Stimulated activated CD4-positive, alpha-beta T cell treated with anti-CD3 and anti-CD28 coated beads, Interleukin-2, amount 100 ng/mL, for 48 hours (primary cell): ENCODE measurements around the gene PTGES.
"Not testable (repeated sequence)": the region's sequence is repeated elsewhere in the genome, so short reads cannot be mapped to it uniquely, and the experiment has no call there.

Experiments
- DNase-seq, 2 donors: peaks; one replicate each; pipeline ENCODE4 v3.0.0-alpha.2; 2020

Gene PTGES

DNA sequence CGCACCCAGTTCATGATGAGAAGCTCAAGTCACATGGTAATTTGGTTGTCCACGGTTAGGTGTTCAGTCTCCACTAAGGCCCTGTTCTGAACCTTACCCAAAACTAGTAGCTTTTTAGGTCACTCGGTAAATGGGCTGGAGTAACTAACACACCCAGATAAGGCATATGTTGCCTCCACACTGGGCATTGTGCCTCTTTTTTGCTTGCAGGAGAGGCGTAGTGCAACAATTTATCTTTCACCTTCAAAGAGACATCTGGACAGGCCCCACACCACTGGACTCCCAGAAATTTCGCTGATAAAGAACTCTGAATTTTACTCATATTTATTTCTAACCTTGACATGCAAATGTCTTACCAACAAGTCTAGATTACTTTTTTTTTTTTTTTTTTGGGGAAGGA, 16.8 kb upstream of the PTGES start:
- DNase-seq: no peak

DNA sequence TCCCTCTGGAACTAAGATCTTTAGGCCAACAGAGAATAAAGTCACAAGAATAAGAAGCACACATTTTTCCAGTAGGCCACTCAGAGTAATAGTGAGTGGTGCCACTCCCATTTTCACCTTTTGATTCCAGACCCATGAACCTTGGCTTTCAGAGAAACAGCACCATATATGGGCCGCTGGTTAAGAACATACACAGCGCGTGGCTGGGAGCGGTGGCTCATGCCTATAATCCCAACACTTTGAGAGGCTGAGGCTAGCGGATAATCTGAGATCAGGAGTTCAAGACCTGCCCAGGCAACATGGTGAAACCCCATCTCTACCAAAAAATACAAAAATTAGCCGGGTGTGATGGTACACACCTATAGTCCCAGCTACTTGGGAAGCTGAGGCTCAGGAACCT, 15.6 kb upstream of the PTGES start:
- no peak for DNase-seq

DNA sequence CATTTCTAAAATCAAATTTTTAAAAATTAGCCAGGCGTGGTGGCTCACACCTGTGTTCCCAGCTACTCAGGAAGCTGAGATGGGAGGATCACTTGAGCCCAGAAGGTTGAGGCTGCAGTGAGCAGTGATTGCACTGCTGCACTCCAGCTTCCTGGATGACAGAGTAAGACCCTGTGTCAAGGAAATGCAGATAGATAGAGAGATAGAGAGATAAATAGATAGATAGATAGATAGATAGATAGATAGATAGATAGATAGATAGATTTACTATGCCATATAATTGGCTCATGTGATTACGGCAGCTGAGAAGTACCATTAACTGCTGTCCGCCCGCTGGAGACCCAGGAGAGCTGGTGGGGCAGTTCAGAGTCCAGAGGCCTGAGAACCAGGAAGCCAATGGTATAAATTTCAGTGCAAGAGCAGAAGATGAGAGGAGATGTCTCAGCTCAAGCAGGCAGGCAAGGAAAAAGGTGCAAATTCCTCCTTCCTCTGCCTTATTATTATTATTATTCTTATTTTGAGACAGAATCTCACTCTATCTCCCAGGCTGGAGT, 13.0 kb upstream of the PTGES start:
- DNase-seq: no peak

DNA sequence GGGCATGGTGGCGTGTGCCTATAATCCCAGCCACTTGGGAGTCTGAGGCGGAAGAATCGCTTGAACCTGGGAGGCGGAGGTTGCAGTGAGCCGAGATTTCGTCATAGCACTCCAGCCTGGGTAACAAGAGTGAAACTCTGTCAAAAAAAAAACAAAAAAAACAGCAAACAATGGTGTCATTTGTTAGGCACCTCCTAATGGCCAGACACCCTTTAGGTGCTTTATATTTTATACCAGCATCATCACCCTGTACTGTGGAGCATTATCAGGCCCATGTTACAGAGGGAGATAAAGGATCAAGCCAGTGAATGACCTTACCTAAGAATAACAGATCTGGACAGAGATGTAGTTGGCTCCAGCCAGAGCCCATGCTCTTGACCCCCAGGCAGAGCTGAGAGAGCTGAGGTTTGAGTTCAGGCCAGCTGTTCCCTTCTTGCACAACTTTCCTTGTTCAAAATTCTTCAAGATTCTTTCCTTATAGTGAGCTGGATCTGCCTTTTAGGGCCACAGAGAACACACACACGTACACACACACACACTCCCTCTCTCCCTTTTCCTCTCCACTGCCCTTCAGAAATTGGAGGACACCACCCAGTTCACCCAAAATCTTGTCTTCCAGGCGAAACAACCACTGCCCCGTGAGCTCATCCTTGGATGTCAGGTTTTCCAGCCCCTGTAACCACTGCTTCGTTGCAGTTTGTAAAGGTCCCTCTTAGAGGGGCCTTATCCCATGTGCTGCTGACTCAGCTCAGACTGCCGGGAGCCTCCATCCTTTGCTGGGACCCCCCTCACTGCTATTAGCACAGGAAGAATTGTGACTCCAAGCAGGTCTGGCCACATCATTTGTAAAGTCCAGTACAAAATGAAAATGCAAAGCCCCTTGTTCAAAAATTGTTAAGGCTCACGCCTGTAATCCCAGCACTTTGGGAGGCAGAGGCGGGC, 10.4 kb upstream of the PTGES start:
- DNase-seq: no peak

DNA sequence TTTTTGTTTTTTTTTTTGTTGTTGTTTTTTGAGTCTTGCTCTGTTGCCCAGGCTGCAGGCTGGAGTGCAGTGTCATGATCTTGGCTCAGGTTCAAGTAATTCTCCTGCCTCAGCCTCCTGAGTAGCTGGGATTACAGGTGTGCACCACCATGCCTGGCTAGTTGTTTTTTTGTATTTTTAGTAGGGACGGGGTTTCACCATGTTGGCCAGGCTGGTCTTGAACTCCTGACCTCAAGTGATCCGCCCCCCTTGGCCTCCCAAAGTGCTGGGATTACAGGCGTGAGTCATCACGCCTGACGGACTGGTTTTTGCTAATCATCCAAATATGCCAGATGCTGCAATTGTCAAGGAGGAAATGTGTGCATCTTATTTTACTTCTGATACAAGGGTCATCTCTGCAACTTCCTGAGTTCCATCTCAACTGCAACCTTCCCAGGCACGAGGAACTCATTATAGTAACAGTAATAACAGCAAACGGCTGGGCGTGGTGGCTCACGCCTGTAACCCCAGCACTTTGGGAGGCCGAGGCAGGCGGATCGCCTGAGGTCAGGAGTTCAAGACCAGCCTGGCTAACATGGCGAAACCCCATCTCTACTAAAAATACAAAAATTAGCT, 9.6 kb upstream of the PTGES start:
- not testable (repeated sequence) for DNase-seq

DNA sequence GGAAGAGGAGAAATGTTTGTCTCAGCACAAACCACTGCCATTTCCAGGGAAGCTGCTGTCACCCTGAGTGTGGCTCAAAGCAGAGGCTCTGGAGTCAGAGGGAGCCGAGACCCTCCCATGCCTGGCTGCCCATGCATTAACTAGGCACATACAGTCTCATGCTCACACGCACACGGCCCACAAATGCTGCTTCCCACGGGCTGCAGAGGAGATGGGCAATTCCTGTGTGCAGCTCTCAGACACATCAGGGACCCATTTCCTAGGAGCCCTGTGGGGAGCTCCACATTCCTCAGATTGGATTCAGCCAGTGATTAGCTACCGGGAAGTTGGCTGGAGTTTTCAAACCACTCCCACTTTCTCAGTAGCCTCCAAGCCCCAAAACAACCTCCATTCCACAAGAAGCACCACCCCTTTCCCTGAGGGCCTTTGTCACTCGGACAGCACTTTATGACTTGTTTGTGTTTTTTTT, 9.1 kb upstream of the PTGES start:
- no peak for DNase-seq

DNA sequence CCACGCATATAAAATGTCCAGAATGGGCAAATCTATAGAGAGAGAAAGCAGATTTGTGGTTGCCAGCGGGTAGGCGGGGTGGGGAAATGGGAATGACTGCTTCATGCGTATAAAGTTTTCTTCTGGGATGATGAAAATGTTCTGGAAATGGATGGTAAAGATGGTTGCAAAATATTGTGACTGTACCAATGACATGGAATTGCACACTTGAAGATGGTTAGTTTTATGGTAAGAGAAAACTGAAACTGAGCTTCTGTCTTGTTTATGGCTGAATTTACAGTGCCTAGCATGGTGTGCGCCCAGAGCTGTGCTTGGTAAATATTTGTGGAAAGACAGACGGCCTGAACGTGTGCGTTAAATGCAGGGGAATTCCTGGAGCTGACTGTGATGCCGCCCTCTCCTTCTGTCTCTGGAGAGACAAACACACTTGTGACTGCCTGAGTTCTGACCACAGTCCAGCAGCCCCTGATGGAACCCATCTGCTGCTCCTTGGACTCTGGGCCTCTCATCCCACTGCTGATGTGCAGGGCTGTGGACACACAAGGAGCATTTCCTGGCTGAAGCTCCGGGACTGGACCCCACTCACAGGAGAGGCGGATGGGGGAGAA, 8.6 kb upstream of the PTGES start:
- no peak for DNase-seq

DNA sequence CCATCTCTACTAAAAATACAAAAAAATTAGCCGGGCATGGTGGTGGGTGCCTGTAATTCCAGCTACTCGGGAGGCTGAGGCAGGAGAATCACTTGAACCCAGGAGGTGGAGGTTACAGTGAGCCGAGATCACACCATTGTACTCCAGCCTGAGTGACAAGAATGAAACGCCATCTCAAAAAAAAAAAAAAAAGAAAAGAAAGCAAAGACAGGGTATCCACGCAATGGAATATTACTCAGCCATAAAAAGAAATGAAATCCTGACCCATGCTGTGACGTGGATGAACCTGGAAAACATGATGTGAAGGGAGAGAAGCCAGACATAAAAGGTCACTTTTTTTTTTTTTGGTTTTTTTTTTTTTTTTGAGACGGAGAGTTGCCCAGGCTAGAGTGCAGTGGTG, 7.9 kb upstream of the PTGES start:
- not testable (repeated sequence) for DNase-seq

DNA sequence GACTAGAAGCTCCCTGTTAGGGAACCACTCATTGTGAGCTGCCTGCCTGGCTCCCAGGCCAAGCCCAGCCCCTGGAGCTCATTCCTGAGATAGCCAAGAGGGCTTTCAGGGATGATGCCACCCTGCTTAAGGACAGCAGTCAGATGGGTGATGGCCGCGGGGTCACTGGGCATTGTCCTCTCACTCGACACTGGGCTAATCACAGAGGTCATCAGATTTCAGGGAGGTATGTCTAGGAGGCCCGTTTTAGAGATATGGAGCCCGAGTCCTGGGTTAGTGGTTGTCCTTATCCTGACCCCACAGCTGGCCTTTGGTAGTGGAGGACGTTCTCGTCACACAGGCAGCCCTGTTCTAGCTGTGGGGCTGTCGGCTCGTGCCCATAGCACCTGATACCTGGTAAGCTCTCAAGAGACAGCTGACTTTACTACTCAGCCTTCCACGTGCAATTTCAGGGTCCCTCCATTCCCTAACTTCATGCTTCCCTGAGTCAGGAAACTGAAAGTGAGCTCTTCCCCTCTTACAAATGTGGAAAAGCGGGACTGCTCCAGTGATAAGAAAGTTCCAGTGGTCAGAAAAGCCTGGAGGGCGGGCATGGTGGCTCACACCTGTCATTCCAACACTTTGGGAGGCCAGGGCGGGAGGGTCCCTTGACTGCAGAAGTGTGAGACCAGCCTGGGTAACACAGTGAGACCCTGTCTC, 7.1 kb upstream of the PTGES start:
- no peak for DNase-seq

DNA sequence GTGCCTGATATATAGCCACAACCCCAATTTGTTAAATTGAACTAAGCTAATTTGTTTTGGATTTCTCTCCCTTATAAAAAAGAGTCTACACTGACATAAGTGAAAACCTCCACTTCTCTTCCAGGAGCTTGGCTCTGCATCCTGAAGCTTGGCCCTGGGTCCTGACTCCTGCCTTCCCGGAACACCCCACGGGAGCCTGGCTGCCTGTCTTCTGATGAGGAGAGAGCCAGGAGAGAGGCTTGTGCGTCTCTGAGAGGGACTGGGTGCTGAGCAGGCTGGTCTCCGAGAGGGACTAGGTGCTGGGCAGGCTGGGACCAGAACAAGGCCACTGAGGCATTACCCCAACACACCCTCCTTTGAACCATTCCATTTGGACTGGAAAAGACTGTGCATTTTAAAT, 6.5 kb upstream of the PTGES start:
- DNase-seq: no peak

DNA sequence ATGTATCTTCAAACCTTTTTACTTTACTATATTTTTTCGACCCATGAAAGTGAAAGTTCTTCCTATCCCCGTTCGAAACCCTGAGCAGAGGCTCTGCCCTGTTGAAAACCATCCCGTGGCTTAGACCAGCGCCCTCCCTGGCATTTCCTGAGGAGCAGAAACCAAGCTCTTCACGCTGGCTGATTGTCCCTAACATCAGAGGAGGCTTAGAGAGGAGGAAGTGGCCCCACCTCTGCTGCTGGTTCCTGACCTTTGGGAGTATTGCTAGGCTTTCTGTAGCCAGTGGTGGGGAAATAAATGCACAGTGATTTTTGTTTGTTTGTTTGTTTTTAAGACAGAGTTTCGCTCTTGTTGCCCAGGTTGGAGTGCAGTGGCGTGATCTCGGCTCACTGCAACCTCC, 4.2 kb upstream of the PTGES start:
- DNase-seq: no peak

DNA sequence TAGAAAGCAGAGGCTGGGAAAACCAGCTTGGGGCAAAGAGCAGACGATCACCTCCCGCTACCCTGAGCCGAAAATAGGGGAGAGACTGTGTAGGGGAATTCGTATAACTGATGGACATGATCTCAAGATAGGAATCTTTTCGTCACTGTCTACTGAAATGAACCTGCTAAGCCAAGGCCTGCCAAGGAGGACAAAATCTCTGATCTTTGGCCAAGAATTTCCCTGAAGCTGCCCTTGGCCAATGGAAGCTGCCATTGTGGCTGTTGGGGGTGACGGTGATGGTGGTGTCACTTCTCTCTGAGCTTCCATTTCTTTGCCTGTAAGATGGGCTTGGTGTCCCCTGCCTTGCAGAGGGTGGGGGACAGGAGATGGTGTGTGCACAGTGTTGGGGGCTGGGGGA, 3.3 kb upstream of the PTGES start:
- DNase-seq: no peak

DNA sequence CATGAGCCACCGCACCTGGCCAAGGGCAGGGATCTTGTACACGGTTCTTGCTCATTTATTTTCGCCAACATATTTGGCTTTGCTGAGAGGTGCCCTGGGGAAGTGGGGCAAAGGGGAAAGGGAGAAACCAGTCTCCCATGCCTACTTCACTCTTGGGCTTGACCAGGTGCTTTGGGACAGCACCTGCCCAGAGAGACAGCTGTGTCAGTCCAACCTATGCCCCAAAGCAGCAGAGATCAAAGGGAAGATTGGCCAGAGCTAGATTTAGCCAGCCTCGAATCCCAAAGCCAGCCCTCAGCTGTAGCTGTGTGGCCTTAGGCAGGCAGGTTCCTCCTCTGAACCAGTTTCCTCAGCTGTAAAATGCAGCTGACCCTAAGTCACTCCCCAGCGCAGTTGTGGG, 2.3 kb upstream of the PTGES start:
- no peak for DNase-seq

DNA sequence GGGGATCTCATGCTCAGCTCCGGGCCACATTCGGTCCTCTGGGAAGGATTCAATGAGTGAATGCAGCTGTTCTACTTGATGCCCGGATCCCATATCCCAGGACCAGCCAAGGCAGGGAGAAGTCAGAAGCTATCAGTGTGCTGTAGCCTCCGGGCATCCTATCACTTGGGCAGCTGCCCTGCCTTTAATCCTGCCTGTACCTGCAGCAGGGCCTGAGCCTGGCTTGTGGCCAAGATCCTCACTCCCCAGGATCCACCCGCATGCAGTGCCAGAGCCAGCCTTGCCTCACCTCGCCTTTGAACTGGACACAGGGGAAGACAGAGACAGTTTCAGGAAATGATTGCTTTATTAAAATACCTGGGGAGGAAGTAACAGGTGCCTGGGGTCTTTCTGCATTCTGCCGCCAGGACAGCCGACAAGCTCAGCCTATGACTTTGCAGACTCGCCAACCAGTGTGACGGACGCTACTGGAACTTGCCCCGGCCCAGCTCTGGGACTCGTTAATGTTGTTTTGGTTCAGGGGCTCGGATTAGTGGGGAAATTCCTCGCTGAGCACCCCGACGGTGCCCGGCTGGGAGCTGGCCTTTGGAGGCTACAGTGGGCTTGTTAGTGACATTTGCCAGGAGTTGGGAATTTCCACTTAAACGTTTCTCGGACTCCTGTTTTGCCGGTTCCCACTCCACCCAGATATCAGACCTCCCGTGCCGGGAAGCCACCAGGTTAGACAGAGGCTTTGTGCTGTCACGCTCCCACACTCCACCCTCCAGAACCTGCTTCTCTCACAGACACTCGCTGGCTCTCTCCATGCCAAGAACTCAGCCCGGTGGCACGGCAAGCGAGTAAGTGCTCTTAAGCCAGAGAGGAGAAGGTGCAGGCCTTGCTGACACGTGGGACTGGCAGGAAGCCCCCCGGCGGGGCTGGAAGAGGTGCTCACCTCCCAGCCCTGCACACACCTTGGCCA, 721 bp downstream of the PTGES start:
- no peak for DNase-seq

DNA sequence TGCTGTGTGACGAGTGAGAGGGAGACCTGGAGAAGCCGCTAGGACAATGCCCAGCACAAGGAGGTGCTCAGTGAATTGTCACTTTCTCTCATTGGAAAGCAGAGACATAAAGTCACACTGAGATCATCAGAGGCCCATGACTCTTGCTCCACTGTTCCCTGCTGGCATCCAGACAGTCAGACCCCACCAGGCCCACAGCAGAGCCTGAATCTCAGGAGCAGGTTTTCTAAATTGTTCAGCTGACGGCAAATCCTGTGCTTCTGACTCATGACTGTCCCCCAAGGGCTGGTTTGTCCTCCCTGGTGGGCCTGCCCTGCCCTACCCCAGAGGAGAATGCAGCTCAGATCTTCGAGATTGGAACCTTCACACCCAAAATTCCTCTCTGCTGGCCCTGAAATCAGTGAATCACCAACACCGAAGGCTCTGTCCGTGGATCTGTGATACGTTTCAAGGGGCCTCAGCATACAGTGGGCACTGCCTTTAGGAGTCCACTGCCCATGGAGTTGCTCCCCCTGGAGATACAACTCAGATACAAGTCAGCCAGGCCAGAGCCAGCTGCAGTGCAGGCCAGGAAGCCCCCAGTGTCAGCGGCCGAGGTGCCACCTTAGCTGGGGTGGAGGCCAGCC, 2.7 kb downstream of the PTGES start:
- DNase-seq: no peak

DNA sequence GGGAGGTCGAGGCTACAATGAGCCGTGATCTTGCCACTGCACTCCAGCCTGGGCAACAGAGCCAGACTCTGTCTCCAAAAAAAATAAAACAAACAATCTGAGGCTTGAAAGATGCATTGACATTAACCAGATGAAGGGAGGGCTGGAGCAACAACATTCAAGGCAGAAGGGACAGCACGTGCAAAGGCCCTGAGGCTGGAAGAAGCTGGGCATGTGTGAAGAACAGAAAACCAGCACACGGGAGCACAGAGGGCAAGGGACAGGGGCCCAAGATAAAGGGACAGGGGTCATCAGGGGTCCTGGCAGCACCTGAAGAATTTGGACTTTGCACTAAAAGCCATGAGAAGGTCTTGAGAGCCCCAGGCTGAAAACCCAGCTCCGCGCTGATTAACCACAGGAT, 3.3 kb downstream of the PTGES start:
- no peak for DNase-seq

DNA sequence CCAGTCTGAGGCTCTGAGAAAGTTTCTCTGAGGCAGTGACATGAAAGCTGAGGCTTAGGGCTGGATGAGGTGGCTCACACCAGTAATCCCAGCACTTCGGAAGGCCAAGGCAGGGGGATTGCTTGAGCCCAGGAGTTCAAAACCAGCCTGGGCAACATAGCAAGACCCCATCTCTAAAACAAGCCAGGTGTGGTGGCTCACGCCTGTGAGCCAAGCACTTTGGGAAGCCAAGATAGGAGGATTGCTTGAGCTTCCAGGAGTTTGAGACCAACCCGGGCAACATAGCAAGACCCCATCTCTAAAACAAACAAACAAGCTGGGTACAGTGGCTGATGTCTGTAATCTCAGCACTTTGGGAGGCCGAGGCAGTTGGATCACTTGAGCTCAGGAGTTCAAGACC, 3.8 kb downstream of the PTGES start:
- DNase-seq: not testable (repeated sequence)

DNA sequence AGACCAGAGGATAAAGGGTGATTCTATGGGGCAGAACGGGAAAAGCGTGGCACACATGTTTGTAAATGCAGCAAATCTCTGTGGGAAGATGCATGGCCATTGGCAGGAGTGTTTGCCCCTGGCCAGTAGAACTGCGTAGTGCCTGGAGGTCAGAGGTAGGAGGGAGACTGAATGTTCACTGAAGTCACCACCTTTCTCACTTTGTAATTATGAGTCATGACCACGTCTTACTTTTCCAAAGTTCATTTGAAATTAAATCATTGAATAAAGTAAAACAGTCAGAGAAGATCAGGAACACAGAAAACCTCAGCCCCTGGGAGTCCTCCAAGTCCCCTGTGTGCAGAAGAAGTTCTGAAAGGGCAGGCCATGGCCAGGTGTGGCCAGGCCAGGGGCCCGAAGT, 4.6 kb downstream of the PTGES start:
- no peak for DNase-seq

DNA sequence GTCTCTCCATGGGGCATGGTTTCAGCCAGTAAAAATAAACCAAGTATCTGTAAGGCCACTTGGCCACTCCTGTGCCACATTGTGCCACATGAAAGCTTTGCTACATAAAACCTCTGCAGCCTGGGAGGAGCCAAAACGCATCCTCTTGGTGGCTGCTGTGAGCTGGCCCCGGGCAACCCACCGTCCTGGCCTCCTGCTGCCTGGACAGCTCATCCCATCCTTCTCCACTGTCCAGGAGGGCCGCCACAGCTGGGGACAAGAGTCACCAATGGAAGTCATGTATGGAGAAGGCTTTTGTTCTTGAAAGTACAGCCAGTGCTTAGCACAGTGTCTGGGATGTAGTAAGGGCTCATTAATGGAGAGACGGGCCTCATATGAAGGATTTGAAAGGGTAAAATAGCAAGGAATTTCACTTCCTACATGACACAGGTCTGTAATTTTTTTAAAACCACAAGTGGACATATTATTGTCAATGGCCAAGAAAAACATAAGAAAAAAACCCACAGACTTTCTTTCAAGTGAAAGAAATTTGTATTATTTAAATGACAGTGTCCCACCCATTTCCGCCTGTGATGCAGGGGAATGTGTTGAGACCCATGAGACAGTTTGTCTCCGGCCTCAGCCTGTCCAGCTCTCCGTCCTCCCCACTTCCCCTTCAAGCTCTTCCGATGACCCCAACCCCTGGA, 6.6 kb downstream of the PTGES start:
- DNase-seq: no peak

DNA sequence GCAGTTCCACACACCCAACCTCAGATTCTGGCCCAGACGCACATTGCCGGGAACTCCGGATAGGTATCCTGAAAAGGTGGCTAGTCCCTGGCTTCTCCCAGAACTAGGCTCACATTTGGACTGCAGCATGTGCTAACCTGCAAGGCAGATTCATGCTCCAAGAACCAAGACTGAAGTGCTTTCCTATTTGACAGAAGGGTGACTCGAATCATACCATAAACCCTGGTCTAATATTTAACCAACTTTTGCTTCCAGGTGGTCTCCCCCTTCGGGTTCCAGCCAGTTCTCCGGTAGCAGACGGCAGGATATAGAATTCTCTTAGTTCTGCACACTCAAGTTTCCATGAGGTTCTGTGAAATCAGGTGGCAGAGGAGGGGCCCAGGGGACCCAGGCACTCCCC, 7.6 kb downstream of the PTGES start:
- DNase-seq: no peak
